ENCODE results near the gene CCDC6.

Gene CCDC6

GRCh38 chr10:59917922-59918321, 11.6 kb upstream of the CCDC6 start:
- TF ChIP-seq, protein P1, sequence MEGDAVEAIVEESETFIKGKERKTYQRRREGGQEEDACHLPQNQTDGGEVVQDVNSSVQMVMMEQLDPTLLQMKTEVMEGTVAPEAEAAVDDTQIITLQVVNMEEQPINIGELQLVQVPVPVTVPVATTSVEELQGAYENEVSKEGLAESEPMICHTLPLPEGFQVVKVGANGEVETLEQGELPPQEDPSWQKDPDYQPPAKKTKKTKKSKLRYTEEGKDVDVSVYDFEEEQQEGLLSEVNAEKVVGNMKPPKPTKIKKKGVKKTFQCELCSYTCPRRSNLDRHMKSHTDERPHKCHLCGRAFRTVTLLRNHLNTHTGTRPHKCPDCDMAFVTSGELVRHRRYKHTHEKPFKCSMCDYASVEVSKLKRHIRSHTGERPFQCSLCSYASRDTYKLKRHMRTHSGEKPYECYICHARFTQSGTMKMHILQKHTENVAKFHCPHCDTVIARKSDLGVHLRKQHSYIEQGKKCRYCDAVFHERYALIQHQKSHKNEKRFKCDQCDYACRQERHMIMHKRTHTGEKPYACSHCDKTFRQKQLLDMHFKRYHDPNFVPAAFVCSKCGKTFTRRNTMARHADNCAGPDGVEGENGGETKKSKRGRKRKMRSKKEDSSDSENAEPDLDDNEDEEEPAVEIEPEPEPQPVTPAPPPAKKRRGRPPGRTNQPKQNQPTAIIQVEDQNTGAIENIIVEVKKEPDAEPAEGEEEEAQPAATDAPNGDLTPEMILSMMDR (IDR thresholded peaks at IDR 0.05): no peak
- DNase-seq (ENCODE audit: low spot score): no peak

GRCh38 chr10:59913547-59914237, 7.3 kb upstream of the CCDC6 start:
- no peak overlapping the region for H3K4me3 ChIP-seq
- no peak overlapping the region for H3K27ac ChIP-seq
- no peak for DNase-seq (ENCODE audit: low spot score)
- TF ChIP-seq, protein P1 (IDR thresholded peaks at IDR 0.05): no peak

More at GRCh38 chr10:59917922-59918321, 11.6 kb upstream of the CCDC6 start:
- no peak overlapping the region for H3K27ac ChIP-seq
- H3K4me3 ChIP-seq: no peak overlapping the region

DNA sequence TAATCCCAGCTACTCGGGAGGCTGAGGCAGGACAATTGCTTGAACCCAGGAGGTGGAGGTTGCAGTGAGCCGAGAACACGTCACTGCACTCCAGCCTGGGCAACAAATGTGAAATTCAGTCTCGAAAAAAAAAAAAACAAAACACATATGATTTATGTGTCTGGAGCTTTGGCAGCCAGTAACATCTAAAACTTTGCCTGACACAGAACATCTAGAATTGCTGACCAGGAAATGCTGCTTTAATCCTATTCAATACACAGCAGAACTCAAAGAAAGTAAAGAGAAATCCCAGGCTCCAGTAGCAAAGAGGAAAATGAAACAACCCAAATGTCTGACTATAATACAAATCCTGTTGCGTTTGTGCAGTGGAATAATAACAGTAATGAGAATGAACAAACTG, 4.5 kb upstream of the CCDC6 start:
- Histone ChIP-seq H3K4me3 (no peak overlapping the region), H3K27ac (no peak overlapping the region)
- no peak for DNase-seq (ENCODE audit: low spot score)
- TF ChIP-seq, protein P1 (IDR thresholded peaks at IDR 0.05): no peak

GRCh38 chr10:59909815-59910214, 3.5 kb upstream of the CCDC6 start:
- Histone ChIP-seq H3K27ac (no peak overlapping the region), H3K4me3 (no peak overlapping the region)
- DNase-seq (ENCODE audit: low spot score): no peak
- TF ChIP-seq, protein P1 (IDR thresholded peaks at IDR 0.05): no peak

DNA sequence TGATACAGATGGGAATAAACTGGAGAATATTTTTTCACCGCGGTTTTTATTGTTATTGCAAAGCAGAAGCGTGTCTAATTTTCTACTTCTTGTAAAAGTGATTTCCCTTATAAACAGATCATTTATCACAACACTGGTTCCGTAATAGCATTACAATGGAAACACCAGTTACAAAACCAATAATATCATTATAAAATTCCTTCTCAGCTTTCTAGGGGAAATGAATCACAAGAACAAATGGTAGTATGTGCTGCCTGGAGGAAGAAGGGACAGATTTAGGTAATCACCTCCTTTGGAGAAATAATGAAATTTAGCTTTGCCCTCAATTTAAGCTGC, 2.4 kb upstream of the CCDC6 start:
- peak overlapping the region; percentile 96 to 97 for H3K27ac ChIP-seq
- no peak for DNase-seq (ENCODE audit: low spot score)
- TF ChIP-seq, protein P1 (IDR thresholded peaks at IDR 0.05): no peak
- peak overlapping the region; percentile 97 for H3K4me3 ChIP-seq

GRCh38 chr10:59907918-59908807, 1.8 kb upstream of the CCDC6 start:
- peak; percentile 81 for DNase-seq (ENCODE audit: low spot score)
- Histone ChIP-seq H3K4me3 (peak overlapping the region; percentile 97), H3K27ac (peak overlapping the region; percentile 96 to 97)
- TF ChIP-seq, protein P1 (IDR thresholded peaks at IDR 0.05): no peak

Measured in coronary artery (tissue), 2 donors.